CD14-positive monocyte (primary cell): Measurements from ENCODE around the gene RFX2. TPM values are rescaled to one million over a fixed set of nuclear protein-coding genes. Genes with fewer than 3 reads are reported as not detected.

Experiments
- DNase-seq, 3 donors: peaks; one replicate each; pipeline ENCODE4 v3.0.0-alpha.2; 2011 to 2022
- H2AFZ ChIP-seq: 2 replicates; pipeline ENCODE4 v1.6.0; 2012; ENCODE audit warnings: mild to moderate bottlenecking, low read depth, low read length, inconsistent platforms; ENCODE audit not compliant: insufficient read depth, poor library complexity, severe bottlenecking
- H3K27ac ChIP-seq, 2 donors: 1 replicate in 1 of 2; 2 replicates in 1 of 2; pipeline ENCODE4 v1.5.1; 2012 to 2013; ENCODE audit warnings: low read length in 2 of 2, control low read depth in 1 of 2, inconsistent platforms in 1 of 2, low read depth in 1 of 2, mild to moderate bottlenecking in 1 of 2
- H3K27me3 ChIP-seq, 2 donors: one replicate each; pipeline versions ENCODE4 v1.6.0 to v1.6.1; 2011 to 2013; ENCODE audit warnings: low read length in 2 of 2; ENCODE audit not compliant: control insufficient read depth in 2 of 2, insufficient read depth in 2 of 2
- H3K36me3 ChIP-seq, 2 donors: replicated peaks in 1 of 2; 1 replicate in 1 of 2; 2 replicates in 1 of 2; pipeline versions ENCODE4 v1.5.1 to v1.6.1; 2012 to 2013; ENCODE audit warnings: low read length in 2 of 2, control low read depth in 1 of 2, inconsistent platforms in 1 of 2, mild to moderate bottlenecking in 1 of 2; ENCODE audit not compliant: insufficient read depth in 2 of 2, control insufficient read depth in 1 of 2
- H3K4me1 ChIP-seq, 2 donors: 1 replicate in 1 of 2; 2 replicates in 1 of 2; pipeline versions ENCODE4 v1.5.1 to v1.6.1; 2012 to 2013; ENCODE audit warnings: low read length in 2 of 2, control low read depth in 1 of 2, inconsistent platforms in 1 of 2, mild to moderate bottlenecking in 1 of 2, moderate library complexity in 1 of 2; ENCODE audit not compliant: insufficient read depth in 2 of 2, control insufficient read depth in 1 of 2
- H3K4me2 ChIP-seq: replicated peaks from 2 replicates; pipeline ENCODE3; 2012; ENCODE audit warnings: low read length, moderate library complexity, mild to moderate bottlenecking; ENCODE audit not compliant: poor library complexity, severe bottlenecking; ENCODE audit errors: extremely low read depth
- H3K4me3 ChIP-seq, 3 experiments: fragments of 200-600 bp in 1 of 3; sonication (generic) in 1 of 3; replicated peaks in 1 of 3; 1 replicate in 2 of 3; 2 replicates in 1 of 3; pipeline ENCODE4 v1.5.1; 2011 to 2013; ENCODE audit warnings: low read length in 3 of 3, mild to moderate bottlenecking in 3 of 3, control low read depth in 2 of 3, low read depth in 2 of 3, inconsistent platforms in 1 of 3, moderate library complexity in 1 of 3
- H3K79me2 ChIP-seq: 2 replicates; pipeline ENCODE4 v1.6.0; 2012; ENCODE audit warnings: mild to moderate bottlenecking, control low read depth, inconsistent platforms, low read length, moderate library complexity; ENCODE audit not compliant: insufficient read depth
- H3K9ac ChIP-seq: 2 replicates; pipeline ENCODE4 v1.6.0; 2017; ENCODE audit warnings: low read length, mild to moderate bottlenecking; ENCODE audit not compliant: insufficient read depth, poor library complexity, severe bottlenecking
- H3K9me3 ChIP-seq, 2 donors: replicated peaks in 1 of 2; 1 replicate in 1 of 2; 2 replicates in 1 of 2; pipeline versions ENCODE4 v1.5.1 to v1.6.1; 2012 to 2013; ENCODE audit warnings: low read length in 2 of 2, control low read depth in 1 of 2; ENCODE audit not compliant: control insufficient read depth in 1 of 2, insufficient read depth in 1 of 2
- H4K20me1 ChIP-seq: 2 replicates; pipeline ENCODE4 v1.6.0; 2012; ENCODE audit warnings: mild to moderate bottlenecking, low read length, control low read depth, moderate library complexity; ENCODE audit not compliant: insufficient read depth
- H3K27ac Mint-ChIP-seq, 7 donors: one replicate each; pipeline ENCODE4 v1.8.0; 2020; ENCODE audit warnings: mild to moderate bottlenecking in 7 of 7, mixed read lengths in 7 of 7, moderate library complexity in 6 of 7, inconsistent platforms in 2 of 7
- H3K27me3 Mint-ChIP-seq, 3 donors: one replicate each; pipeline ENCODE4 v1.8.0; 2021 to 2022; ENCODE audit warnings: low read depth in 3 of 3, mild to moderate bottlenecking in 3 of 3, mixed read lengths in 3 of 3, moderate library complexity in 3 of 3, inconsistent platforms in 1 of 3
- H3K36me3 Mint-ChIP-seq, 2 donors: one replicate each; pipeline ENCODE4 v1.8.0; 2020; ENCODE audit warnings: mixed read lengths in 2 of 2, inconsistent platforms in 1 of 2, mild to moderate bottlenecking in 1 of 2
- H3K4me1 Mint-ChIP-seq: one replicate; pipeline ENCODE4 v1.8.0; 2020; ENCODE audit warnings: mild to moderate bottlenecking, mixed read lengths
- H3K4me3 Mint-ChIP-seq, 2 donors: one replicate each; pipeline ENCODE4 v1.8.0; 2020; ENCODE audit warnings: mild to moderate bottlenecking in 2 of 2, mixed read lengths in 2 of 2, moderate library complexity in 1 of 2
- H3K9me3 Mint-ChIP-seq, 7 donors: one replicate each; pipeline ENCODE4 v1.8.0; 2020 to 2022; ENCODE audit warnings: mixed read lengths in 7 of 7, mild to moderate bottlenecking in 6 of 7, moderate library complexity in 6 of 7, inconsistent platforms in 2 of 7
- WGBS: methylation state at CpG from one replicate; pipeline ENCODE4 v1.1.5; 2013; ENCODE audit warnings: missing lambda C conversion rate; ENCODE audit not compliant: insufficient coverage; 5-methylcytosine and 5-hydroxymethylcytosine counted together
- intact Hi-C, 2 donors: fragments of 100-400 bp; cut with micrococcal nuclease; formaldehyde crosslinking; loops; one replicate each; pipeline versions ENCODE4 v1.15.0 to v1.15.1; 2023
- polyA plus RNA-seq, 3 donors: library from polyadenylated mRNA; depleted of rRNA in 1 of 3; unstranded in 2 of 3; stranded (reverse) in 1 of 3; fragments of 300-500 nt in 2 of 3; fragments of >200 nt in 1 of 3; fragmentation: Illumina TruSeq in 2 of 3; gene quantifications; 1 replicate in 2 of 3; 2 replicates in 1 of 3; pipeline ENCODE4 v1.2.3, GENCODE V29; 2012 to 2021
- TF ChIP-seq, protein P1 (sequence below): fragments of 200-600 bp; IDR thresholded peaks from one replicate; pipeline ENCODE4 v1.8.0; 2022; ENCODE audit warnings: antibody characterized with exemption, mild to moderate bottlenecking

The RFX2 gene
- polyA plus RNA-seq, 3 donors = 5.7 to 12.9 (median 8.7) TPM

- peaks cover 0 to 2% (median 0%) of the 10 kb centered on the region in 7 donors for H3K9me3 Mint-ChIP-seq
- Histone ChIP-seq H2AFZ (no peak overlapping the region), H3K9me3 (no peaks in the 10 kb centered on the region), H3K27me3 (no peaks in the 10 kb centered on the region), H3K36me3 (no peaks in the 10 kb centered on the region), H3K79me2 (no peaks in the 10 kb centered on the region), H4K20me1 (no peaks in the 10 kb centered on the region), H3K4me3 (no peak overlapping the region), H3K27ac (no peak overlapping the region), H3K4me1 (no peaks in the 10 kb centered on the region), H3K4me2 (no peak overlapping the region), H3K9ac (no peak overlapping the region)
- TF ChIP-seq, protein P1, sequence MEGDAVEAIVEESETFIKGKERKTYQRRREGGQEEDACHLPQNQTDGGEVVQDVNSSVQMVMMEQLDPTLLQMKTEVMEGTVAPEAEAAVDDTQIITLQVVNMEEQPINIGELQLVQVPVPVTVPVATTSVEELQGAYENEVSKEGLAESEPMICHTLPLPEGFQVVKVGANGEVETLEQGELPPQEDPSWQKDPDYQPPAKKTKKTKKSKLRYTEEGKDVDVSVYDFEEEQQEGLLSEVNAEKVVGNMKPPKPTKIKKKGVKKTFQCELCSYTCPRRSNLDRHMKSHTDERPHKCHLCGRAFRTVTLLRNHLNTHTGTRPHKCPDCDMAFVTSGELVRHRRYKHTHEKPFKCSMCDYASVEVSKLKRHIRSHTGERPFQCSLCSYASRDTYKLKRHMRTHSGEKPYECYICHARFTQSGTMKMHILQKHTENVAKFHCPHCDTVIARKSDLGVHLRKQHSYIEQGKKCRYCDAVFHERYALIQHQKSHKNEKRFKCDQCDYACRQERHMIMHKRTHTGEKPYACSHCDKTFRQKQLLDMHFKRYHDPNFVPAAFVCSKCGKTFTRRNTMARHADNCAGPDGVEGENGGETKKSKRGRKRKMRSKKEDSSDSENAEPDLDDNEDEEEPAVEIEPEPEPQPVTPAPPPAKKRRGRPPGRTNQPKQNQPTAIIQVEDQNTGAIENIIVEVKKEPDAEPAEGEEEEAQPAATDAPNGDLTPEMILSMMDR = no peak
- no peak overlapping the region for H3K27ac Mint-ChIP-seq
- intact Hi-C loops = no loop called here
- DNase-seq = no peak
- H3K4me3 Mint-ChIP-seq = no peak overlapping the region
- H3K36me3 Mint-ChIP-seq = no peaks in the 10 kb centered on the region
- WGBS = 98% methylated on average over 5 of the region's 5 CpGs
- H3K27me3 Mint-ChIP-seq = peaks cover 0 to 3% (median 0%) of the 10 kb centered on the region in 3 donors
- no peaks in the 10 kb centered on the region for H3K4me1 Mint-ChIP-seq
Measured at GRCh38 chr19:6133231-6133630, 22.9 kb upstream of the RFX2 start.

DNA sequence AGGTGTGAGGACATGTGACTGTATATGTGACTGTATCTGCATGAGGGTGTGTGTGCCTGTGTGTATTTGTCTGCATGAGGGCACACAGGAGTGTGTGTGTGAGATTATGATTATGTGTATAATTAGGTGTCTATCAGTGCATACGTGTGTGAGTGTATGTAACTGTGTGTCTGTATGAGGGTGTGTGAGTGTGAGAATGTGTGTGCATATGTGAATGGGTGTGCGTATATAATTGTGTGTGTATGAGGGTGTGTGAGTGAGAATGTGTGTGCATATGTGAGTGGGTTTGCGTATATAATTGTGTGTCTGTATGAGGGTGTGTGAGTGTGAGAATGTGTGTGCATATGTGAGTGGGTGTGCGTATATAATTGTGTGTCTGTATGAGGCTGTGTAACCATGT, 22.2 kb upstream of the RFX2 start:
- no peaks in the 10 kb centered on the region for H3K4me1 Mint-ChIP-seq
- Histone ChIP-seq H3K79me2 (no peaks in the 10 kb centered on the region), H3K36me3 (no peaks in the 10 kb centered on the region), H3K4me1 (no peaks in the 10 kb centered on the region), H3K4me3 (no peak overlapping the region), H3K9ac (no peak overlapping the region), H2AFZ (no peak overlapping the region), H3K4me2 (no peak overlapping the region), H3K27me3 (no peaks in the 10 kb centered on the region), H4K20me1 (no peaks in the 10 kb centered on the region), H3K9me3 (no peaks in the 10 kb centered on the region), H3K27ac (no peak overlapping the region)
- no peak for DNase-seq
- WGBS = 97% methylated on average over 4 of the region's 4 CpGs
- H3K27ac Mint-ChIP-seq = no peak overlapping the region
- TF ChIP-seq, protein P1 = no peak
- H3K9me3 Mint-ChIP-seq = peaks cover 0 to 6% (median 0%) of the 10 kb centered on the region in 7 donors
- peaks cover 0 to 3% (median 0%) of the 10 kb centered on the region in 3 donors for H3K27me3 Mint-ChIP-seq
- no peaks in the 10 kb centered on the region for H3K36me3 Mint-ChIP-seq
- H3K4me3 Mint-ChIP-seq = no peak overlapping the region
- intact Hi-C loops = no loop called here
